Measurements from ENCODE around the gene STEAP2. TPM values are rescaled to one million over a fixed set of nuclear protein-coding genes. Genes with fewer than 3 reads are reported as not detected.
"Not testable (repeated sequence)": the region's sequence is repeated elsewhere in the genome, so short reads cannot be mapped to it uniquely, and the experiment has no call there.

Gene STEAP2
- polyA plus RNA-seq, 10 donors = 1.8 to 6.4 (median 3.5) TPM

DNA sequence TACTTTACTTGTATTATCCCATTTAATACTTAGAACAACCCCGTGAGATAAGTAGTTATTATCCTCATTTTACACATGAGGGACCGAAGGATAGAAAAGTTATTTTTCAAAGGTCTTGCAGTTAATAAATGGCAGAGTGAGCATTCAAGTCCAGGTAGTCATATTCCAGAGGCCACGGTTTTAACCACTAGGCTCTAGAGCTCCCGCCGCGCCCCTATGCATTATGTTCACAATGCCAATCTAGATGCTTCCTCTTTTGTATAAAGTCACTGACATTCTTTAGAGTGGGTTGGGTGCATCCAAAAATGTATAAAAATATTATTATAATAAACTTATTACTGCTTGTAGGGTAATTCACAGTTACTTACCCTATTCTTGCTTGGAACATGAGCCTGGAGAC is 22.0 kb downstream of the STEAP2 start:
- DNase-seq = no peak

DNA sequence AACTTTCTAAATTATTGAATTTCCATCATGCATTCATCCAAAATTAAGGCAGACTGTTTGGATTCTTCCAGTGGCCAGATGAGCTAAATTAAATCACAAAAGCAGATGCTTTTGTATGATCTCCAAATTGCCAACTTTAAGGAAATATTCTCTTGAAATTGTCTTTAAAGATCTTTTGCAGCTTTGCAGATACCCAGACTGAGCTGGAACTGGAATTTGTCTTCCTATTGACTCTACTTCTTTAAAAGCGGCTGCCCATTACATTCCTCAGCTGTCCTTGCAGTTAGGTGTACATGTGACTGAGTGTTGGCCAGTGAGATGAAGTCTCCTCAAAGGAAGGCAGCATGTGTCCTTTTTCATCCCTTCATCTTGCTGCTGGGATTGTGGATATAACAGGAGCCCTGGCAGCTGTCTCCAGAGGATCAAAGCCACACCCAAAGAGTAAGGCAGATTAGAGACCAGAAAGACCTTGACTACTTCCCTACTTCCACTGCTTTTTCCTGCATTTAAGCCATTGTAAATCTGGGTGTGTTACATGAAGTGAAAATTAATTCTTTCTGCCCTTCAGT is 25.3 kb downstream of the STEAP2 start:
- DNase-seq = peak in 2 of 3 donors; percentile 42 to 61

DNA sequence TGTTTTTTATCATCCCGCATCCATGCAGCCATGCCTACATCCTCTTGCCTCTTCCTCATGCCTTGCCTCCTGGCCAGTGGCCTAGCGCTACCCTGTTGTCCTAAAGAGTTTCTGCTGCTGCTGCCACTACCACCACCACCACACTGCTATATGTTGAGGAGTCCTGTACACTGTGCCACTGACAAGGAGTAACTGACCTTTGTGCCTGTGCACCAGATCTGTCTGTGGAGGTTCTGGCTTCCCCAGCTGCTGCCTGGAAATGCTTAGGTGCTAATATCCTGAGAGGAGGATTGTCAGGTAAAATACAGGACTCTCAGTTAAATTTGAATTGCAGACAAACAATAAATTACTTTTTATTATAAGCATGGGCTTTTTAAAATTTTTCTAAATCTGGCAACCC is 26.5 kb downstream of the STEAP2 start:
- DNase-seq = no peak

DNA sequence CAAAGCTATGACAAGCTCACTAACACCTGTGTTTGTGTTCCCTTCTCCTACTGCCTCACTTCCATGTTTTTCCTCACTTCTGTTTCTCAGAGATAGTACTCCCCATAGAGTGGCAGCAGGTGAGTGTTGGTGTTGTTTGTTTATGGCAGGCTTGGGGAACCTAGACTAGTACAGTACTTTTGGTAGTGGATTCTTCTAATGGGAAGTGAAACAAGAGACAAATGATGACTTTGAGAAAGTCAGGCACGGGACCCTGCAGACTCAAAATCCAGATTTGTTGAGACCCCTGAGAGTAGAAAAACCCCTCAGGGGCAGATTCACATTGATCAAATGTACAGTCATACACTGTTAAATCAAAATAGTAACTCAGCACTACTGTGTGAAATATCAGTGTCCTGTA is 27.0 kb downstream of the STEAP2 start:
- no peak for DNase-seq

DNA sequence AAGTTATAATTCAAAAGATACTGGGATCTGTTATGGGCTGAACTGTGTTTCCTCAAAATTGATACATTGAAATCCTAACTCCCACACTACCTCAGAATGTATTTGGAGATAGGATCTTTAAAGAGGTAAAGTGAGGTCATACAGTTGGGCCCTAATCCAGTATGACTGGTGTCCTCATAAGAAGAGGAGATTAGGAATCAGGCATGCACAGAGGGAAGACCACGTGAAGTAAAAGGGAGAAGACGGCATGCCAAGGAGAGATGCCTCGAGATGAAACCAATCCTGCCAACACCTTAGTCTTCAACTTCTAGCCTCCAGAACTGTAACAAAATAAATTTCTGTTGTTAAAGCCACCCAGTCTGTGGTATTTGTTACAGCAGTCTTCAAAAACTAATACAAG is 27.5 kb downstream of the STEAP2 start:
- no peak for DNase-seq

DNA sequence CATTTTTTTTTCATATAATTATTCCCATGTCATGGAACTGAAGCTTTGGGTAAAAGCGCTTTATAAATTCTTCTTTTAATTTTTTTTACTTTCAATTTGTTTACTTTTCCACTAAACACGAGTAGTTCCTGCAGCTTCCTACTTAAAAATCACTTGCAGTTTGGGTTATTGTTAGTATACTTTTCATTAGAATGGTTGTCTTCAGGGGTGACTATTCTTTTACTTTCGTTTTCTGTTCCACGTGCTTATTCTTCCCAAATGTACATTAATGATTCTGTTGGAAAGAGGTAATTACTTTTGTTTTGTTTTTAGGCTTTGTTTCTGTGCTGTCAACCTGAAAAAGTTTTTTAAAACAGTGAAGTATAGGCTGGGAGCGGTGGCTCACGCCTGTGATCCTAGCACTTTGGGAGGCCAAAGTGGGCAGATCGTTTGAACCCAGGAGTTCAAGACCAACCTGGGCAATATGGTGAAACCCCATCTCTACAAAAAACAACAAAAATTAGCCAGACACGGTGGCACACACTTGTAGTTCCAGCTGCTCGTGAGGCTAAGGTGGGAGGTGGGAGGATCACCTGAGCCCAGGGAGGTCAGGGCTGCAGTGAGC is 28.2 kb downstream of the STEAP2 start:
- DNase-seq = no peak

DNA sequence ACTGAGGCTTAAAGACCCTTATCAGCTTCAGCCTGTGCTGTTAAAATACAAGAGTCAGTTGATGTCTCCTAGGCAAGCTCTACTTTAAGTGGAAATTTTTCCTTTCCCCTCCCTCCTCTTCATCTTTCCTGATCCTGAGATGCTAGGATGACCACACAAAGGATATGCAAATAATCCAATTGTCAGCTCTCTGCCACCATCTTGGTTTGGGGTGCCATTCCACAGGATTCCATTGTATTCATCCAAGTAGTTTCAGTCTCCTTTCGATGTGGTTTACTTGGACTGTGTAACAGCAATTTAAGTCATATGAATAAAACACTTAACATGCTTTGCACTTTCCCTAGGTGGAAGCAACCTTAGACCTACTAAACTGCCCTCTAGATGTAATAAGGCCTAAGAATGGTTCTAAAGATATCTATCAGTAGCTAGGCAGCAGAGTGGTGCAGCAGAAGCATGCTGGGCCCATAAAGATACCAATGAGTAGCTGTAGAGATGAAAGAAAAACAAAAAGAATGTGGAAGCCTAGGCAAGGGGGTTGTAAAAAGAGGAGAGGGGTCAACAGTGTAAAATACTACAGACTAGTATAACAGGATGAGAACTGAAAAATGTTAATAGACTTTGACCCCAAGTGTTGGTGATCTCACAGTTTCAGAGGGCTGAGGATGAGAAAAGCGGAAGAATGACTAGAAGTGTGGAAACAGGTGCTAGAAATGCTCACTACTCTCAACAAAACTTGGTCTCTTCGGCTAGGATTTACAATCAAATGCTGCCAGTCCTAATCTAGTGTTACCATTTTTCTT is 31.0 kb downstream of the STEAP2 start:
- DNase-seq = no peak

DNA sequence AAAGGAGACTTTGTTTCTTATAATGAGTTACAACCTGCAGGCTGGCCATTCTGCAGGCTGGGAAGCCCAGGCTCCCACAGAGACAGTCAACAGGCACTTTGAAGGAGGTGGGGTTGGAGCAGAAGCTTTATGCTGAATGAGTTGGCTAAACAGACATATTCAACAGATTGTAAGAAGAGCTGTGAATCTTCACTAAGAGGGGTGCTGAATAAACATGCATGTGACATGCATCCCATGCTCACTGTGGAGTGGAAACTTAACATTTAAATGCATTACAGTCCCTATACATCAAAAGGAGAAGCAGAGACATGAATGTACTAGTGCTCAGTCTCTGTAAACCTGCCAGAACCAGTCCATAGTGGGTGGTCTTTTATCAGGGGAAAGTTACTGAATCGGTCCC is 32.0 kb downstream of the STEAP2 start:
- no peak for DNase-seq

DNA sequence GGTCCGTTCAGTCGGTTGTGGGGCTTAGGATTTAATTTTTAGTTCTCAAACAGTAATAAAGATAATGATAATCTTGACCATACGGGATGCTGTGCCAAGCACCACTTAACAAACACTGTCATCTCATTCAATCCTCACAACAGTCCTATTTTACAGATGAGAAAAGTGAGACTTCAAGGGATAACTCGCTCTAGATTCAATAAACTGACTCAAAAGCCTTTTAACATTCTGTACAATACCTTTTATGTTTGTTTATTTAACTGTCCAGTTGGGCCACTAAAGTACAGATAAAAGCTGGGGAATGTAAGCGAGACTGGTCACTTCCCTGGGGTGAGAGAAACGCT is 33.0 kb downstream of the STEAP2 start:
- DNase-seq = no peak

DNA sequence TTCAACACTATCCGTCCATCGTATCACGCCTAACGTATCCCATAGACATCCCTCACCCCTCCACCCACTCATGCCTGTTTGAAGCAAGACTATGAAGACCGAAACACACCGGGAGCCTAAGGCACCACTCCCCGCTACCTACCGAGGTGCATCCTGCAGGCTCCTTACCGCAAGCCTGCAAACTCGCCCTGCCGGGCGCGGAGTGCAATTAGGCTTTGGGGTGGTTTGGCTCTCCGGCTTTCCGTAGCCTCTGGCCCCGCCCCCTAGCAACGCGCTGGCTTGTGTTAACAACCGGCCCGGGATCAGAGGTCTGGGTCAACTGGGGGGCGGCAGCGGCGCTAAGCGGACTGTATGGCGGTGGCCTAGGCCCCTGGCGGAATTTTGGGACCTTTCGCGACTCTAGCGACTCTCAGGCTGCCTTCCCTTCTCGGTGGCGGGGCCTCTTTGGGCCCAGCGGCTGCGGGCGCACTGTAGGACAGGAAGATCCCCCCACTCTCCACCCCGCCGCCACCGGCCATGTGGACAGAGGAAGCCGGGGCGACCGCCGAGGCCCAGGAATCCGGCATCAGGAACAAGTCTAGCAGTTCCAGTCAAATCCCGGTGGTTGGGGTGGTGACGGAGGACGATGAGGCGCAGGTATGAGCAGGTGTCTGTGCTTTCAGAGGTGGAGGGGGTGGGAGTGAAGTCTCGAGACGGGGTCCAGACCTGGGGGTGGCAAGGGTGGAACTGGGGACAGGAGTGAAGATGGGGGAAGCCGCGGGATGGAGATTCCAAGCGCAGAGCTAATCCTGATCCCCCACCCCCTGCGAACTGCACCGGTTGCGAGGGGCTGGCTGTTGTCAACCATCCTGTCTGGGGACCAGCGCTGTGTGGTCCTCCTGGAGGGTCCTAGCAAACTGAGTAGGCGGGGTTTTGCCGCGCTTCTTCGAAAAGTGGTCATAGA is 33.6 kb downstream of the STEAP2 start, which contains the start of gene CFAP69:
Gene CFAP69, plus strand, starts transcription at position 266 of the 943 bp plus-strand sequence. Its CDS starts 251 bp downstream, at position 517.
- DNase-seq = peak; percentile 82 to 97 (median 92)

DNA sequence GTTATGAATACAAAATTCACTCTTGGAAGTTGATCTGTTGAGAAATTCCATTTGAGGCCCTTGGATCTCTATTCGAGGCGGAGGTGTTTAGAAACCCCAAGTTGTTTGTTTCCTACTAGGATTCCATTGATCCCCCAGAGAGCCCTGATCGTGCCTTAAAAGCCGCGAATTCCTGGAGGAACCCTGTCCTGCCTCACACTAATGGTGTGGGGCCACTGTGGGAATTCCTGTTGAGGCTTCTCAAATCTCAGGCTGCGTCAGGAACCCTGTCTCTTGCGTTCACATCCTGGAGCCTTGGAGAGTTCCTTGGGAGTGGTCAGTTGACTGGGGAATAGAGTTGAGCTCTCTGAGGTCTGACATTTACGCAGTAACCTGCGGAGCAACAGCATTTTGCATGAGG is 34.6 kb downstream of the STEAP2 start:
- DNase-seq = no peak

DNA sequence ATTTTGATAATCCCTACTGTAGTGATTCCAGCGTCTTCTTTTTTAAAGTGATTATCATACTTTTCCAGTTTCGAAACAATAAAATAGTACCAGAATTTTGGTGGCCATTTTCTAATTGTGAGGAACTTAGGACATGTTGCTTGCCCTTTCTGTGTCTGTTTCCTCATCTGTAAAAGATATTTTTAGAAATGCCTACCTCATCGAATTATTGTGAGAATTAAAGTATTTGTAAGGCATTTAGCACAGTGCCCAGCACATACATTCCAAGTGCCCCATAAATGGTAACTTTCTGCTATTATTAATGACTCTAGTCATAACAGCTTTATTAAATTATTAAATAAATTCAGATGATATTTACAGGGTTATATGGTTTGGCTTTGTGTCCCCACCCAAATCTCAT is 37.2 kb downstream of the STEAP2 start:
- no peak for DNase-seq

DNA sequence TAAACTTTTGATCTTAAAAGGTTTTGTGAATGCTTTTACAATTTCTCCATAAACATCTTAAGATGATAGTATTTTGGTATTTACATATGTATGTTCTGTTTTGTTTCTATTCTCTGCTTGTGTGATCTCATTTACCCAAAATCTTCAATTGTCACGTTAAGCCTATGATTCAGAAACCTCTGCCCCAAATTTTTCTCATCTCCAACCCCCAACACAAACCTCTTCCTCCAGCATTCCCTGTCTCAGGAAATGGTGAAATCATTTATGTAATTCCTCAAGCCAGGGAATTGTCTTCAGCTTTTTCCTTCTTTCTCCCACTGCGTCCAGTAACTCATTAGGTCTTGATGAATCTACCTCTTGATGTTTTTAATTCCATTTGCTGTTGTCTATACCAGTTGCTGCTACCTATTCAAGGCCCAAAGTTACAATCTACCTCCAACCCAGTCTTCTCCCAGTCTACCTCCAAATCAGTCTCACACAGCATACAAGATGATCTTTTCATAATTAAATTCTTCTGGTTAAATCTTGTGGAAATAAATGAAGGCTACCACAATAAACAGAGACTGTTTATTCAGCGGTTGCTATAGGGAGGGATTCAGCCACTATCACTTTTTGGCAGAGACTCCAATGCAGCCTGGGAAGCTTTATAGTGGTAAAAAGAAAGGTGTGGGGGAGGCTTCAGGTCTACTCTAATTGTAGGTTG is 39.2 kb downstream of the STEAP2 start:
- peak in 2 of 3 donors; percentile 2 to 58 for DNase-seq

DNA sequence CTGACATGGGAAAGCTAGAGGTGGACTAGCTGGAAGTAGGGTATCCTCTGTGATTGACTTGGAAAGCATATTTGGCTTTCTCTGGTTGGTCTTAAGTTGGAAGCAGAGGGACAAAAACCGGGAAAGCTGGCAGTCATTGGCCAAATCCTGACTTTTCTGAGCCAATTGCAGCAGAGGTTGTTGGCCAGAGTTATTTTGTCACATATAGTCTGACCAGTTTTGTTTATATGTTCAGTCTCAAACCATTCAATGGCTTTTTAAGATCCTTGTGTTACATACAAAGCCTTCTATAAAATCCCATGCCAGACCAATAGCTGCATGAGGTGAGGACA is 39.7 kb downstream of the STEAP2 start:
- no peak for DNase-seq

DNA sequence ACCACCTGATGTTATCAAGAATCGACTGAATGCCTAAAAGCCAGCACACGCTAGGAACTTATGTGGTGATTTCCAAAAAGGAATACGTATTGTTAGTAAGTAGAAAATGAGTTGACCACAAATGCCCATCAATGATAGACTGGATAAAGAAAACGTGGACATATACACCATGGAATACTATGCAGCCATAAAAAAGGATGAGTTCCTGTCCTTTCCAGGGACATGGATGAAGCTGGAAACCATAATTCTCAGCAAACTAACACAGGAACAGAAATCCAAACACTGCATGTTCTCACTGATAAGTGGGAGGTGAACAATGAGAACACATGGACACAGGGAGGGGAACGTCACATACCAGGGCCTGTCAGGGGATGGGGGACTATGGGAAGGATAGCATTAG is 44.5 kb downstream of the STEAP2 start:
- not testable (repeated sequence) for DNase-seq

DNA sequence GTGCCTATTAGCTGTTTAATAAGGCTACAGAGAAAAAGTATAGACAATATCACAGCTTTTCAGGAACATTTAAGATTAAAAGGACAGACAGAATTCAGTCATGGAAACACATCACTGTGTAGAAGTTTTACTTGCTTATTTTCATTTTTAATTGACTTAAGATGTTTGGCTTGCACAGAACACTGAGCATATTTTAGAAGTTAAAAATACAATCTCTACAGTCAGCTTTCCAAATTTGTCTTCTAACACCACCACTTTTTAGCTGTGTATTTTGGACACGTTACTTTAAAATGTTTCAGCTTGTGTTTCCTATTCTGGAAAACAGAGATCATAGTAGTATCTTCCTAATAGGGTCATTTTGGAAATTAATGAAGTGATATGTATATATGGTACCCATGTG is 45.2 kb downstream of the STEAP2 start:
- DNase-seq = peak in 1 of 3 donors; percentile 2

DNA sequence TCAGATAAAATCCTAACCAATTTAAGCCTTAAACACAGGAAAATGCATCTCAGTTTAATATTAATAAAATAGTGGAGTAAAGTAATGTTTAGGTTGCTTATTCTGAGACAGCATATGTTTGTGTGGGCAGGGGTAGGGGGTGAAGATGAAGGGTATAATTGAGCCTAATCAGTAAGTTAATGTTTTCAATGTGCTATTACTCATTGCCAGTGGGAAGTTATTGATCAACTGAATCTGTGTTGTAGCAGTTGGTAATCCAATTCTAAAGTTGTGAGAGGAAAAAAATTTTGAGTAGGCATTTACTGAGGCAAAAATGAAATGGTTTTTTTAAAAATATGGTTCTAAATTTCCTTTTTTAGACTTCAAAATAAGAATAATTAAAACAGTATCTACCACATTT is 49.9 kb downstream of the STEAP2 start:
- no peak for DNase-seq

DNA sequence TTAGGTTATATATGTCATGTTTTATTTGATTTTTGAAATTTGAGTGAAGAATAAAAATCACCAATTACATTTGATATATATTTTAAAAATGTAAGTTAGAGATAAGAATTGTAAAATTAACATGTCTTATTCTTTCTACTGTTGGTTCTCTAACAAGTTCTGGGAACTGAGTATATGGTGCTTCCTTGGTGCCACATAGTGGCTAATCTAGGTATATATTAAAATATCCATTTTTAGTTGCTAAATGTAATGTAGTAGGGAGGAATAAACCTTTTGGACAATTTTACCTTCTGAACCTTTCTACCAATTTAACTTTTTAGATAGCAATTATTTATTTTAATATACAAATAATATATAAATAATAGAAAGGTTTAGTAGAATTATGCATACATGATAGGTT is 50.9 kb downstream of the STEAP2 start:
- peak; percentile 21 to 42 (median 25) for DNase-seq

DNA sequence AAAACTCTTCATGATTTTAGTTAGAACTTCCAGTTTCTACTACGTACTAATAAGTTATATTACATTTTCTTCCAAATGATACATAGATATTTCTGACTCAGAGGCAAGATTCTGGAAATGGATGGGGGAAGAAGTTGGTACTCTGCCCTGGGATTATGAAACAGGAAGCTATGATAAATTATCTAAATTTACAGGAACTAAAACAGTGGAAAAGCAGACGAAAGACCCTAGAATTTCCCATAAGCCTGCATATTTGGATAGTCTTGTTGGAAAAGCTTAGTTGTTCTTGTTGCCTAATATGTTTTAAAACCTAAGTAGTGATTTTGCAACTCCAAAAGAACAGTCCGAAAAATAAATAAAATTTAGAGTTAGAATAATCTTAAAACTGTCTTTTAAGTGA is 55.3 kb downstream of the STEAP2 start:
- DNase-seq = peak in 2 of 3 donors; percentile 1 to 39

DNA sequence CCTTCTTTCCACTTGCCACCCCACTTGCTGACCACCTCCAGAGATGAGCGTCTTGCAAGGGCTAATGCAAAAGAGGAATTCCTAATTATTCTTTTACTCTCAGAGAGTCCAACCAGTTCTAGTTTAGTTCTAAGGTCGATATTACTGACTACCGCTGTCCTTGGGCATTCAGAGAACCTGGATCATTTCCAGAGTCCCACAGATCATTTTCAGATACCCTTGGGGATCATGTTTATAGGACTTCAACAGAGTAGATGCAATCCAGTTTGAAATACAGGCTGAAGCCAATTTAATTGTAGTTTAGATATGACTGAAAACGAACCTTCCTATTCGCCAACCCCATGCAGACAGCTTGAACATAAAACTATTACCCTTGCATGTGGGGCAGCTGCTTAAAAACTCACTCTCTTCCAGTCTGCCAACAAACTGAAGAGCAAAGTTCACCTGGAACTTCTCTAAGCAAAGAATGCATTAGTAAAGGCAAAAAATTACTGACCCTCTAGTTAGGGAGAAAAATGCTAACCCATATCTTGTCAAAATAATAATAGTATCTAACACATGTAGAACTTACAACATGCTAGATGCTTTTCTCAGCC is 55.8 kb downstream of the STEAP2 start:
- no peak for DNase-seq

DNA sequence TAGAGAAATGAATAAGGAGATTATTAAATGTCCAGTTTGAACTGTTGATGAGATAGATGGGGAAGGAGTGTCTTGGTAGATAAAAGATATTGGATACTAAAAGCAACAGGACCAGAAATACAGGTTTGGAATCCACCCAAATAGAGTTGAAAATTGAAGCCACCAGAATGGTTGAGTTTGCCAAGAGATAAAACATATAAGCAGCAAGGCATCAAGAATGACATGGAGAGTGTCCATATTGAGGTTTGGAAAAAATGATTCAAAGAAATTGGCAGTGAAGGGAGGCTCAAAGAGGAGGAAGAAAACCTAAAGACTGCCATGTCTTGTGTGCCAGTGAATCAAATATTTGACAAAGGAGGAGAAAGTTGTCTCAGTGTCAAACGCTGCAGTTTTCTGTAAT is 57.6 kb downstream of the STEAP2 start:
- no peak for DNase-seq

Data from muscle of back (tissue), 11 donors.